IMR-90 (cell line): Measurements from ENCODE around the gene ARHGAP10. TPM values are rescaled to one million over a fixed set of nuclear protein-coding genes. Genes with fewer than 3 reads are reported as not detected.

Experiments
- ATAC-seq: fragments of 200-7000 bp; cut with Tn5 transposase; 2 replicates; pipeline ENCODE4 v1.9.1; 2020; ENCODE audit warnings: low read depth, mild to moderate bottlenecking, moderate library complexity
- BruUV-seq: library from RNA; stranded (reverse); fragments of 400-500 nt; replicated peaks from 2 replicates; lab custom pipeline; 2021; lab: Mats Ljungman, UMichigan
- CTCF ChIA-PET: fragments of 300-600 bp; formaldehyde crosslinking; extraction: SDS; loops from one replicate; lab custom pipeline; 2021; ENCODE audit warnings: antibody characterized with exemption; lab: Yijun Ruan, JAX
- POLR2A ChIA-PET: fragments of 300-600 bp; sonication (Branson Sonifier 250); formaldehyde crosslinking; loops from one replicate; lab custom pipeline; 2022; ENCODE audit warnings: antibody characterized with exemption; ENCODE audit not compliant: unreplicated experiment; lab: Charles Lee
- DNase-seq: peaks from one replicate; pipeline ENCODE4 v3.0.0; 2013
- H2AFZ ChIP-seq: replicated peaks from 2 replicates; pipeline ENCODE3; 2013; ENCODE audit warnings: low read length, mild to moderate bottlenecking; ENCODE audit not compliant: poor library complexity
- H2AK5ac ChIP-seq: 2 replicates; pipeline ENCODE4 v1.6.1; 2013; ENCODE audit warnings: low read depth, low read length, inconsistent platforms
- H2AK9ac ChIP-seq: replicated peaks from 2 replicates; pipeline ENCODE3; 2013; ENCODE audit warnings: mild to moderate bottlenecking, low read depth, low read length, moderate library complexity; ENCODE audit not compliant: poor library complexity
- H2BK120ac ChIP-seq: 2 replicates; pipeline ENCODE4 v1.6.1; 2013; ENCODE audit warnings: low read depth, low read length, inconsistent platforms
- H2BK15ac ChIP-seq: 3 replicates; pipeline ENCODE4 v1.6.1; 2013; ENCODE audit warnings: low read depth, low read length, inconsistent platforms
- H2BK20ac ChIP-seq: 2 replicates; pipeline ENCODE4 v1.6.1; 2013; ENCODE audit warnings: low read depth, mild to moderate bottlenecking, inconsistent platforms, low read length, moderate library complexity
- H2BK5ac ChIP-seq: 2 replicates; pipeline ENCODE4 v1.6.1; 2013; ENCODE audit warnings: mild to moderate bottlenecking, low read depth, low read length, inconsistent platforms; ENCODE audit not compliant: poor library complexity, severe bottlenecking
- H3K14ac ChIP-seq: replicated peaks from 2 replicates; pipeline ENCODE4 v1.6.1; 2013; ENCODE audit warnings: low read depth, low read length, inconsistent platforms
- H3K18ac ChIP-seq: 2 replicates; pipeline ENCODE4 v1.6.1; 2013; ENCODE audit warnings: low read depth, low read length, control low read depth
- H3K23ac ChIP-seq: 2 replicates; pipeline ENCODE4 v1.6.1; 2013; ENCODE audit warnings: low read depth, low read length, inconsistent platforms
- H3K27ac ChIP-seq: 2 replicates; pipeline ENCODE4 v1.5.1; 2013; ENCODE audit warnings: mild to moderate bottlenecking, control low read depth, low read length; ENCODE audit not compliant: insufficient read depth
- H3K27me3 ChIP-seq: 2 replicates; pipeline ENCODE4 v1.6.1; 2013; ENCODE audit warnings: low read length; ENCODE audit not compliant: control insufficient read depth, insufficient read depth
- H3K36me3 ChIP-seq: 2 replicates; pipeline ENCODE4 v1.6.1; 2013; ENCODE audit warnings: low read length, mixed read lengths; ENCODE audit not compliant: control insufficient read depth, insufficient read depth
- H3K4ac ChIP-seq: 2 replicates; pipeline ENCODE4 v1.6.1; 2013; ENCODE audit warnings: low read depth, low read length, inconsistent platforms
- H3K4me1 ChIP-seq: 2 replicates; pipeline ENCODE4 v1.6.1; 2013; ENCODE audit warnings: low read length, mixed read lengths; ENCODE audit not compliant: control insufficient read depth, insufficient read depth
- H3K4me2 ChIP-seq: 2 replicates; pipeline ENCODE4 v1.6.1; 2013; ENCODE audit warnings: low read depth, mild to moderate bottlenecking, control low read depth, low read length, moderate library complexity
- H3K4me3 ChIP-seq: 2 replicates; pipeline ENCODE4 v1.5.1; 2013; ENCODE audit warnings: low read depth, mild to moderate bottlenecking, control low read depth, low read length, moderate library complexity; ENCODE audit not compliant: insufficient read depth
- H3K56ac ChIP-seq: 2 replicates; pipeline ENCODE4 v1.6.1; 2013; ENCODE audit warnings: low read length, inconsistent platforms; ENCODE audit not compliant: insufficient read depth; ENCODE audit errors: extremely low read depth
- H3K79me1 ChIP-seq, 2 experiments: 2 replicates each; pipeline ENCODE4 v1.6.1; 2013; ENCODE audit warnings: low read length in 2 of 2, inconsistent platforms in 1 of 2, low read depth in 1 of 2
- H3K9ac ChIP-seq: 2 replicates; pipeline ENCODE4 v1.6.1; 2013; ENCODE audit warnings: low read depth, low read length, control low read depth
- H3K9me1 ChIP-seq: 2 replicates; pipeline ENCODE4 v1.6.1; 2013; ENCODE audit warnings: low read length, inconsistent platforms; ENCODE audit not compliant: insufficient read depth
- H3K9me3 ChIP-seq: 2 replicates; pipeline ENCODE4 v1.6.1; 2013; ENCODE audit warnings: low read length; ENCODE audit not compliant: control insufficient read depth, insufficient read depth
- H4K20me1 ChIP-seq: 2 replicates; pipeline ENCODE4 v1.6.1; 2013; ENCODE audit warnings: low read length, inconsistent platforms; ENCODE audit not compliant: insufficient read depth
- H4K5ac ChIP-seq: 2 replicates; pipeline ENCODE4 v1.6.1; 2013; ENCODE audit warnings: mild to moderate bottlenecking, low read depth, low read length, control low read depth
- H4K8ac ChIP-seq, 2 experiments: 2 replicates each; pipeline ENCODE4 v1.6.1; 2013; ENCODE audit warnings: low read depth in 2 of 2, low read length in 2 of 2, control low read depth in 1 of 2, inconsistent platforms in 1 of 2
- H4K91ac ChIP-seq: 2 replicates; pipeline ENCODE4 v1.6.1; 2013; ENCODE audit warnings: low read depth, low read length, inconsistent platforms; ENCODE audit not compliant: insufficient read depth
- BHLHE40 ChIP-seq: fragments of 150-350 bp; IDR thresholded peaks from 2 replicates; pipeline ENCODE4 v1.6.1; 2016; ENCODE audit warnings: mild to moderate bottlenecking, low read depth, low read length
- CEBPB ChIP-seq: IDR thresholded peaks from 2 replicates; pipeline ENCODE4 v1.6.1; 2012; ENCODE audit warnings: low read depth, low read length, improper control_type of control experiment
- CTCF ChIP-seq: conservative IDR thresholded peaks from 2 replicates; pipeline ENCODE4 v1.5.1; 2012; ENCODE audit warnings: mild to moderate bottlenecking, low read depth, low read length, improper control_type of control experiment
- ELK1 ChIP-seq: fragments of 150-350 bp; IDR thresholded peaks from 2 replicates; pipeline ENCODE4 v1.6.1; 2016; ENCODE audit warnings: low read depth, mild to moderate bottlenecking, low read length, moderate library complexity, borderline replicate concordance
- FOS ChIP-seq: fragments of 150-350 bp; IDR thresholded peaks from 2 replicates; pipeline ENCODE4 v1.6.1; 2016; ENCODE audit warnings: low read depth, low read length
- MAFK ChIP-seq: IDR thresholded peaks from 2 replicates; pipeline ENCODE4 v1.6.1; 2012; ENCODE audit warnings: low read depth, low read length, improper control_type of control experiment
- MAZ ChIP-seq: IDR thresholded peaks from 2 replicates; pipeline ENCODE4 v1.6.1; 2012; ENCODE audit warnings: low read depth, mild to moderate bottlenecking, low read length, improper control_type of control experiment, moderate library complexity, borderline replicate concordance
- MXI1 ChIP-seq: IDR thresholded peaks from 2 replicates; pipeline ENCODE4 v1.6.1; 2012; ENCODE audit warnings: low read depth, mild to moderate bottlenecking, low read length, moderate library complexity, borderline replicate concordance
- NFE2L2 ChIP-seq: fragments of 150-350 bp; IDR thresholded peaks from 2 replicates; pipeline ENCODE4 v1.6.1; 2016; ENCODE audit warnings: low read depth, mild to moderate bottlenecking, low read length
- POLR2A ChIP-seq: IDR thresholded peaks from 2 replicates; pipeline ENCODE4 v1.6.1; 2012; ENCODE audit warnings: mild to moderate bottlenecking, low read depth, low read length
- RAD21 ChIP-seq: IDR thresholded peaks from 2 replicates; pipeline ENCODE4 v1.6.1; 2012; ENCODE audit warnings: low read length, improper control_type of control experiment
- RCOR1 ChIP-seq: IDR thresholded peaks from 2 replicates; pipeline ENCODE4 v1.6.1; 2012; ENCODE audit warnings: mild to moderate bottlenecking, low read length, improper control_type of control experiment; ENCODE audit not compliant: insufficient replicate concordance
- RFX5 ChIP-seq: IDR thresholded peaks from 2 replicates; pipeline ENCODE4 v1.8.0; 2012; ENCODE audit warnings: low read depth, mild to moderate bottlenecking, low read length, moderate library complexity
- SMC3 ChIP-seq: fragments of 150-350 bp; IDR thresholded peaks from 2 replicates; pipeline ENCODE4 v1.6.1; 2016; ENCODE audit warnings: low read depth, mild to moderate bottlenecking, antibody characterized with exemption, low read length, moderate library complexity
- USF2 ChIP-seq: fragments of 150-350 bp; IDR thresholded peaks from 2 replicates; pipeline ENCODE4 v1.6.1; 2017; ENCODE audit warnings: mild to moderate bottlenecking, antibody characterized with exemption, low read length, low read depth
- WGBS, 2 experiments: methylation state at CpG; one replicate each; pipeline versions ENCODE4 v1.1.5 to v1.1.7; 2013; ENCODE audit warnings: missing lambda C conversion rate in 2 of 2; ENCODE audit not compliant: insufficient read length in 1 of 2; ENCODE audit errors: extremely low coverage in 2 of 2; 5-methylcytosine and 5-hydroxymethylcytosine counted together
- dilution Hi-C: fragments of 300-500 bp; cut with HindIII; formaldehyde crosslinking; loops from one replicate; pipeline ENCODE4 v1.14.3; 2018; ENCODE audit warnings: low sequenced_read_pairs; ENCODE audit not compliant: unreplicated experiment
- in situ Hi-C: fragments of 300-500 bp; cut with MboI; formaldehyde crosslinking; loops from 3 replicates; pipeline ENCODE4 v1.14.3; 2019; ENCODE audit warnings: low sequenced_read_pairs, inconsistent platforms, mixed read lengths
- intact Hi-C: fragments of 100-400 bp; cut with micrococcal nuclease; formaldehyde crosslinking; loops from 2 replicates; pipeline ENCODE4 v1.10.0; 2022
- polyA plus RNA-seq, 3 experiments: library from polyadenylated mRNA; depleted of rRNA; stranded (reverse); fragments of >200 nt; gene quantifications; 2 replicates each; pipeline ENCODE4 v1.2.3, GENCODE V29; 2012; ENCODE audit warnings: low replicate concordance in 1 of 3
- total RNA-seq: library from RNA; depleted of rRNA; stranded (reverse); fragments of >200 nt; gene quantifications from 2 replicates; pipeline ENCODE4 v1.2.3, GENCODE V29; 2012

ARHGAP10 gene
- total and polyA plus RNA-seq, 2 of the 4 experiments (the other 2 are of a cell fraction) = 27.1 to 29.4 TPM

GRCh38 chr4:147862043-147862692 is 130.3 kb downstream of the ARHGAP10 start:
- H2BK5ac ChIP-seq = no peak overlapping the region
- H3K79me1 ChIP-seq = peaks cover 7 to 22% of the 10 kb centered on the region in 2 experiments; a peak in 3 of 4 replicates
- H3K14ac ChIP-seq = no peak overlapping the region
- peaks cover 14% of the 10 kb centered on the region for H3K4me1 ChIP-seq
- no peaks in the 10 kb centered on the region for H3K27me3 ChIP-seq
- no peak overlapping the region for H2AFZ ChIP-seq
- no peak overlapping the region for H3K4me3 ChIP-seq
- H3K9me1 ChIP-seq = no peaks in the 10 kb centered on the region; the same call in 1 of the 2 replicates
- no peak overlapping the region for H3K23ac ChIP-seq
- ChIA-PET CTCF (no interaction called here), POLR2A (no interaction called here)
- ATAC-seq = no peak
- no peak for DNase-seq
- dilution Hi-C loops (no loop called here), intact Hi-C loops (loop anchor here (10.0 kb wide), 2 partner anchors 727 to 847 kb away; no protein-coding TSS in a partner anchor), in situ Hi-C loops (loop anchor here (10.0 to 25.0 kb wide), 2 partner anchors 350 to 747 kb away; no protein-coding TSS in a partner anchor)
- H3K9me3 ChIP-seq = no peaks in the 10 kb centered on the region
- H3K56ac ChIP-seq = no peak overlapping the region
- no peak overlapping the region for H2BK120ac ChIP-seq
- no peak overlapping the region for H2BK20ac ChIP-seq
- peaks cover 3% of the 10 kb centered on the region; the same call in 1 of the 2 replicates for H4K20me1 ChIP-seq
- no peak overlapping the region for H4K5ac ChIP-seq
- H3K9ac ChIP-seq = no peak overlapping the region
- H2BK15ac ChIP-seq = no peak overlapping the region
- no peak overlapping the region for H3K18ac ChIP-seq
- no peak overlapping the region for H3K27ac ChIP-seq
- no peak overlapping the region for H3K4me2 ChIP-seq
- WGBS, 2 experiments = 98% methylated on average over 9 of the region's 15 CpGs; no CpG with 5 or more reads in 1 of the 2 experiments
- H3K4ac ChIP-seq = no peak overlapping the region
- H2AK5ac ChIP-seq = no peak overlapping the region
- H4K91ac ChIP-seq = no peak overlapping the region
- H2AK9ac ChIP-seq = no peak overlapping the region
- H3K36me3 ChIP-seq = peaks cover 17% of the 10 kb centered on the region
- no TSS peak for BruUV-seq
- no peak overlapping the region for H4K8ac ChIP-seq
- TF ChIP-seq SMC3 = no peak
- no peak for TF ChIP-seq RAD21
- no peak for TF ChIP-seq USF2
- TF ChIP-seq CTCF = no peak
- no peak for TF ChIP-seq MAZ
- TF ChIP-seq FOS = no peak
- TF ChIP-seq RCOR1 = no peak
- no peak for TF ChIP-seq ELK1
- no peak for TF ChIP-seq MXI1
- TF ChIP-seq POLR2A = no peak
- TF ChIP-seq CEBPB = no peak
- TF ChIP-seq RFX5 = no peak
- TF ChIP-seq BHLHE40 = no peak
- no peak for TF ChIP-seq MAFK
- no peak for TF ChIP-seq NFE2L2
